Amniotic epithelial cell (primary cell): ENCODE results near the gene PDE6H.

ENCODE experiments used
- DNase-seq: peaks from one replicate; pipeline ENCODE4 v3.0.0-alpha.2; 2010; ENCODE audit warnings: low read depth

The PDE6H gene

DNA sequence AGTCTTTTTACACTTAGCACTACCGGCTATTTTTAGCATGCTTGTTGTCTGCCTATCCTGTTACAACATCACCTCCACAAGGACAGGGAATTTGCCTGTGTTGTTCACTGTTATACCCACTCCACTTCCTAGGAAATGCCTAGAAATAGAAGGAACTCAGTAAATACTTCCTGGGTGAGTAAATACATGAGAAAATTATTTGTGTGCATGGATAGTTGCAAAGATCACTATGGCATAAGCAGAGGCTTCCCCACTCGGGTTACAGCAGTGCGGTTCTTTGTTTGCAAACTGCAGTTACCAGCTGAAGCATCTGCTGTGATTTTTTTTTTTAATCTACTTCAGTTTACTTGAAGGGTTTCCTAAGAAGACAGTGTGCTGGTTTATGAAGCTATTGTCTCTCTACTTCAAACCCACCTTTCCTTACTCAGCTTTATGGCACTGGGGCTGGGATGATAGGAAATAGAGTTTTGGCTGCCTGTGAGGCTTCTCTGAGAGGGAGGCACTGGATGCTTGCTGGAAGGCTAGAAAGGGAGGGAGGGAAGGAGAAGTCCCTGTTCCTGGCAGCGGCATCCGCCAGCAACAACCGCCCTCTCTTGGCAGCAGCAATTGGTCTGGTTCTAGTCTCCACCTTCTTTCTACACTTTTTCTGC lies 29.0 kb downstream of the PDE6H start:
- peak; percentile 49 for DNase-seq

- no peak for DNase-seq
Observed at GRCh38 chr12:15004421-15004820, 31.6 kb downstream of the PDE6H start.

- DNase-seq: no peak
Observed at GRCh38 chr12:15005064-15005463, 32.2 kb downstream of the PDE6H start.

DNA sequence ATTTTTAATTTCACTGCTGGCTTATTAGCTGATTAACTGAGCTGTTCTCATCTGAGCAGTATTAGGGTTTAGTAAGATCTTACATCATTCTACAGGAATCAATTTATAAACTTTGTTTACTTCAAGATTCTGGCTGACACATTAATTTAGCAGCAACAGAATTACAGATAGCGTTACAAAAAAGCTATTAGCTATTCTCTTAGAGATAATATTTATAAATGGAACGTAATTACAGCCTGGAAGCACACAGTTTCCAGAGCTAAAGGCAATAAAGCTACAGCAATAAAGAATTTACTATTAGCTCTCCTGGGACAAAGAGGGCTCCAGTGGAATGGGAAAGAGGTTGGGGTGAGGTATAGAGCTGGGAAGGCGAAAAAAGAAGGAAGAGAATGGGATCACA lies 34.7 kb downstream of the PDE6H start:
- DNase-seq: no peak

- DNase-seq: no peak
Observed at GRCh38 chr12:15011162-15011561, 38.3 kb downstream of the PDE6H start.

GRCh38 chr12:15013634-15014179 lies 40.9 kb downstream of the PDE6H start:
- no peak for DNase-seq

GRCh38 chr12:15014708-15015107 lies 41.9 kb downstream of the PDE6H start:
- DNase-seq: no peak

DNA sequence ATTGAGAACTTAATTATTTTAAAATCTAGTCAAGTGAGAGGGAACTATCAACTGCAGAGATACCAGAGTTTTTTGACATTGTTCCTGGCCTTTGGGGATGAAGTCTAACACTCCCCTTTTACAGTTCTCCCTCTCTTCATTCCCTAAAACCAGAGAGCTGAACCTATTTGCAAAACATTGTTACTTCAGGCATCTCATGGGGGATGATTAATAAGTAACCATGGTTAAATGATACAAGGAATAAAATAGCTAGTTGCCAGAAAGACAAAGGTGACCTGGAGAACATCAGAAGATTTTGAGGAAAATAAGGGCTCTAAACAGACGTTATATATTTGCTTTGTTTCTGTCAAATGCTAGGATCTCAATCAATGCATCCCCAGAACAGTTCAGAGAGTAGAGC lies 42.3 kb downstream of the PDE6H start:
- DNase-seq: no peak

DNA sequence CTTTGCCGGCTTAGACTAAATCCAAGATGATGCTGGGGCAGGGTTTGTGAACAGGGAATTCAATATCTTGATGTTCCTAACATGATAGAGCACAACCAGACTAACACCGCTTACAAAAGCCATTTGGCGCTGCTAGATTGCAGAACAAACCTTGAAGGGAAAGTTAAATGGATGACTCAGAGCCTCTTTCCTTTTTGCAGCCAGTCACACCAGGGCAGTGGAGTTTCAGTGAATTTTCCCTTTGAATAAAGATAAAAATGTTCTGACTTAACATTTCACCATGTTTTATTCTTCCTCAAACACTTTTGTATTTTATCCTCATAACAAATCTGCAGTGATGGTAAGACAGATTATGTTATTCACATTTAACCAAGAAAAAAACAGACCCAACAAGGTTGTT lies 47.3 kb downstream of the PDE6H start:
- peak; percentile 10 for DNase-seq
